H1 (cell line): Measurements from ENCODE around the gene GCC1.

Source experiments
- BACH1 ChIP-seq: IDR thresholded peaks from 2 replicates; pipeline ENCODE4 v1.6.1; 2012; ENCODE audit warnings: low read length, improper control_type of control experiment
- BRCA1 ChIP-seq: IDR thresholded peaks from 2 replicates; pipeline ENCODE4 v1.6.1; 2012; ENCODE audit warnings: low read depth, low read length, improper control_type of control experiment
- CEBPB ChIP-seq: IDR thresholded peaks from 2 replicates; pipeline ENCODE4 v1.6.1; 2012; ENCODE audit warnings: low read depth, low read length
- CHD1 ChIP-seq: IDR thresholded peaks from 2 replicates; pipeline ENCODE4 v1.6.1; 2012; ENCODE audit warnings: low read depth, low read length, improper control_type of control experiment
- CREB1 ChIP-seq: IDR thresholded peaks from 2 replicates; pipeline ENCODE4 v1.6.1; 2012; ENCODE audit warnings: inconsistent platforms
- HDAC6 ChIP-seq: IDR thresholded peaks from one replicate; pipeline ENCODE4 v1.7.1; 2012; ENCODE audit warnings: low read depth, mild to moderate bottlenecking, inconsistent platforms, low read length, moderate library complexity
- POLR2A ChIP-seq, 2 experiments: IDR thresholded peaks; 1 replicate in 1 of 2; 2 replicates in 1 of 2; pipeline ENCODE4 v1.6.1; 2011; ENCODE audit warnings: low read depth in 2 of 2, low read length in 2 of 2, mild to moderate bottlenecking in 2 of 2; ENCODE audit errors: control extremely low read depth in 1 of 2
- POU5F1 ChIP-seq: IDR thresholded peaks from 2 replicates; pipeline ENCODE4 v1.6.1; 2011; ENCODE audit warnings: low read depth, mild to moderate bottlenecking, low read length, moderate library complexity
- SIRT6 ChIP-seq: IDR thresholded peaks from one replicate; pipeline ENCODE4 v1.7.1; 2012; ENCODE audit warnings: low read length, inconsistent platforms
- SIX5 ChIP-seq: IDR thresholded peaks from 2 replicates; pipeline ENCODE4 v1.6.1; 2011; ENCODE audit warnings: mild to moderate bottlenecking, low read depth, low read length
- SP1 ChIP-seq: IDR thresholded peaks from 2 replicates; pipeline ENCODE4 v1.6.1; 2011; ENCODE audit warnings: low read depth, low read length
- SRF ChIP-seq: IDR thresholded peaks from 2 replicates; pipeline ENCODE4 v1.6.1; 2011; ENCODE audit warnings: mild to moderate bottlenecking, low read depth, low read length, moderate library complexity
- TF ChIP-seq, protein P1 (sequence below), 3 experiments: IDR thresholded peaks; 1 replicate in 2 of 3; 2 replicates in 1 of 3; pipeline versions ENCODE4 v1.5.1 to v1.6.1; 2011; ENCODE audit warnings: low read length in 3 of 3, mild to moderate bottlenecking in 3 of 3, inconsistent platforms in 2 of 3, low read depth in 1 of 3, moderate library complexity in 1 of 3; ENCODE audit not compliant: insufficient read depth in 1 of 3; ENCODE audit errors: control extremely low read depth in 1 of 3
- TF ChIP-seq, protein P2 (sequence below): IDR thresholded peaks from 2 replicates; pipeline ENCODE4 v1.6.1; 2011; ENCODE audit warnings: low read length, improper control_type of control experiment

DNA sequence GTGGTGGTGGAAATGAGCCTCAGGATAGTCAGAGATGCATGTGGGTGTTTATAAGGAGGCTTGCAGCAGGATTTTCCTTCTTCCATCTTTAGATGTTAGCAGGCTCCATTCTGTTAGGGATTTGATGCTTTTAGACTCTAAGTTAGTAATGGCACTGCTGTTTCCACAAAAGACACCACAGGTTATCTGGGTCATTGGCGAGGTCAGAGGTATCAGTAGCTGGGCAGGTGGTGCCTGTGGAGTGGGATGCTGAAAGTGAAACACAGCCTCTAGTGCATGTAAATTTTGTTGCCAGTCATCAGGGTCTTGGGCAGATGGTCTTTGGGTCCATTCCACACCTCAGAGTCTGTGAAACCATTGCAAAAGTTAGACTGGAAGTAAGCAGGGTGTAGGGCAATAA, 33.4 kb upstream of the GCC1 start:
- TF ChIP-seq, protein P1, sequence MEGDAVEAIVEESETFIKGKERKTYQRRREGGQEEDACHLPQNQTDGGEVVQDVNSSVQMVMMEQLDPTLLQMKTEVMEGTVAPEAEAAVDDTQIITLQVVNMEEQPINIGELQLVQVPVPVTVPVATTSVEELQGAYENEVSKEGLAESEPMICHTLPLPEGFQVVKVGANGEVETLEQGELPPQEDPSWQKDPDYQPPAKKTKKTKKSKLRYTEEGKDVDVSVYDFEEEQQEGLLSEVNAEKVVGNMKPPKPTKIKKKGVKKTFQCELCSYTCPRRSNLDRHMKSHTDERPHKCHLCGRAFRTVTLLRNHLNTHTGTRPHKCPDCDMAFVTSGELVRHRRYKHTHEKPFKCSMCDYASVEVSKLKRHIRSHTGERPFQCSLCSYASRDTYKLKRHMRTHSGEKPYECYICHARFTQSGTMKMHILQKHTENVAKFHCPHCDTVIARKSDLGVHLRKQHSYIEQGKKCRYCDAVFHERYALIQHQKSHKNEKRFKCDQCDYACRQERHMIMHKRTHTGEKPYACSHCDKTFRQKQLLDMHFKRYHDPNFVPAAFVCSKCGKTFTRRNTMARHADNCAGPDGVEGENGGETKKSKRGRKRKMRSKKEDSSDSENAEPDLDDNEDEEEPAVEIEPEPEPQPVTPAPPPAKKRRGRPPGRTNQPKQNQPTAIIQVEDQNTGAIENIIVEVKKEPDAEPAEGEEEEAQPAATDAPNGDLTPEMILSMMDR (IDR thresholded peaks at IDR 0.05; ENCODE audit: control extremely low read depth in 1 of 3, insufficient read depth in 1 of 3, low read depth in 1 of 3, low read length in 3 of 3): no peak
- TF ChIP-seq SIX5: no peak
- no peak for TF ChIP-seq POU5F1
- no peak for TF ChIP-seq SIRT6
- TF ChIP-seq CHD1: no peak
- TF ChIP-seq, protein P2, sequence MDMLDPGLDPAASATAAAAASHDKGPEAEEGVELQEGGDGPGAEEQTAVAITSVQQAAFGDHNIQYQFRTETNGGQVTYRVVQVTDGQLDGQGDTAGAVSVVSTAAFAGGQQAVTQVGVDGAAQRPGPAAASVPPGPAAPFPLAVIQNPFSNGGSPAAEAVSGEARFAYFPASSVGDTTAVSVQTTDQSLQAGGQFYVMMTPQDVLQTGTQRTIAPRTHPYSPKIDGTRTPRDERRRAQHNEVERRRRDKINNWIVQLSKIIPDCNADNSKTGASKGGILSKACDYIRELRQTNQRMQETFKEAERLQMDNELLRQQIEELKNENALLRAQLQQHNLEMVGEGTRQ: no peak
- TF ChIP-seq CREB1: no peak
- TF ChIP-seq SP1: no peak
- TF ChIP-seq BRCA1: no peak
- TF ChIP-seq CEBPB: no peak
- TF ChIP-seq POLR2A (IDR thresholded peaks at IDR 0.05; ENCODE audit: control extremely low read depth in 1 of 2, low read depth in 2 of 2, low read length in 2 of 2): no peak
- TF ChIP-seq BACH1: no peak
- no peak for TF ChIP-seq HDAC6
- TF ChIP-seq SRF: no peak
